ENCODE results near the gene RTN1.
"Not testable (repeated sequence)": the region's sequence is repeated elsewhere in the genome, so short reads cannot be mapped to it uniquely, and the experiment has no call there.

The RTN1 gene

DNA sequence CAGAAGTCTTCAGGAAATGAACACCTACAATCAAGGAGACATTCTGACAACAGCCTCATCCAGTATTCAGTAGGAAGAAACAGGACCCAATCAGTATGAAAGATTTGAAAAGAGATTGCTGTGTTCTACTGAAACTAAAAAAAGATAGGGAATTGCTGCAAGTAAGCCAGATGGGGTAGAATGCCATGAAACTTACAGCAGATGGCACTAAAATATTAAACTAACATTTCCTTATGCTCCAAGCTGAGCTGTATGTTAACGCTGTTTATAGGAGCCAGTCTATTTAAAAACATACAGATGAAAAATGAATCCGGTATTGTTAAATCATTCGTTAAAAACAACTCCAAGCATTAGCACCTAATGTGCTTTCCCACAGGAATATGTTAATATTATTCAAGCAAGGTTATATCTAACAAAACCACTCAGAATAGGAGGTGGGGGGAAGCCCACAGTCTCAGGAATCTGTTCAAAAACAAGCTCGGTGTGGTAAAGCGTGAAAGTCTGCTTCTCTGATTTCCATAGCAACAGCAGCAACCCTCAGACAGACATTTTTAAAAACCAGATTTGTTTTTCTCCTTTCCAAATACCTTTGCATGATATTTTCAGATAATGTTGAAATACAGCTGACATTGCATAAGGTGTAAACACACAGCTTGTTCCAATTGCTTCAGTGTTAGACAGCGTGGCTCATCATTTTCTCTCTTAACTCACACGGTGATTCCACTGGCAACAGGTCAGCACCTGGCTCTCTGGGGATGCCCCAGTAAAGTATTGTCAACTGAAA is 162.6 kb downstream of the RTN1 start:
- DNase-seq (ENCODE audit: insufficient read length, low spot score) = no peak

DNA sequence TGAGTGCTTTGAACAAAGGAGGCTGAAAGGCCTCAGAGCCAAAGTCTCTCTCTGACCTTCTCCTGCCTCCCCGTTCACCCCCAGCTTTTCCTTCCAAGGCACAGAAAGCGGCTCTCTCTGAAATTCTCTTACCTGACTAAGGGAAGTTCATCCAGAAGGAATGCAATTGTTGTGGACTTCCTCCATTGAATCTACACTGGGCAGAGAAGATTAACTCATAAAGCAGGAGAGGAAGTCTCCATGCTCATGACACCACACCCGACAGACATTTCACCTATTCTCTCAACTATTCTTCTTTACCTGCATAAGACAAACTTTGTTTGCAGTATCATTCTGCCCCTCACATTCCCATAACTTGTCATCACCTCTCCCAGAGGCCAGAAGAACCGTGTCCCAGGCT is 164.7 kb downstream of the RTN1 start:
- FAIRE-seq (no peak), DNase-seq (ENCODE audit: insufficient read length, low spot score) (no peak)

More for the DNA sequence above, 162.6 kb downstream of the RTN1 start:
- FAIRE-seq = no peak

DNA sequence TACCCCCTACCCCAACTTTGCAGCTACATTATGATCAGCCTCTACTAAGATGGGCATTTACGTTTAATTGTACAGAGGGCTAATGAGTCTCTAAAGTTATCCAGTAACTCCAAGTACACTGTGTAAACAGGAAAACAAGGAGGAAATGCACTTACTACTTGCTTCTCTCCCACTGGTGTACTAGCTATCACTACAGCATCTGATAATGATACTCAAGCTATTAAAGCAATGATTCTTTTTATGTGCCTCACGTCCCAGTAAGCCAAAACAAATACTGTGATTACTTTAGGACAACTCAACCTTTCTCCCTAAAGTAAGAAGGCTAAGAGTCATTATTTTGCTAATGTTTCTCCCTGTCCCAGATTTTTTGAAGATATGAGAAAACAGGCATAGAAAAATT is 165.3 kb downstream of the RTN1 start:
- DNase-seq (ENCODE audit: insufficient read length, low spot score) = no peak
- FAIRE-seq = no peak

DNA sequence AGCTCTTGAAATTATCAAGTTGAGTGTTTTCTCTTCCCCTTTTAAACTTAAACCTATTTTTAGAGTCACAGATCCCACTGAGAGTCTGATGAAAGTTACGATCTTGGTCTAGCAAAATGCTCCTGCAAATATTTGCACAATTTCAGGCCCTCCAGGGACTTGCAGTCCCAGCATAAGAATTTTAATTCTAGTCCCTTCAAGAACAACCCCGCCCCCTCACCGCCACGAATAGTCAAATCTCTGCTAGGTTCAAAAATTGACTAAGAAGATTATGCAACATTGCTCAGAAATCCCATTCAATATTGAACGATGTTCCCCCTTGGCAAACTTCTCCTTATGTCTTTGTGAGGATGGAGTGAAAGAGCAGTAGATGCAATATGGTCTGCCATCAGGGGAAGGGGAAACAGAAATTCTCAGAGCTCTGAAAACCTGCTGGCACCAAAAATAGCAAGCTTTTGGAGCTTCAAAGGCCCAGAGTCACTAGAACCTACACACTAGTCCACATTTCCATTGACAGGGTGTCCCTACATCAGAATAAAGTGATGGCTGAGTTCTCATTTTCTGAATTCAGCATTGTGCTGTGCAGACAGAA is 166.4 kb downstream of the RTN1 start:
- DNase-seq (ENCODE audit: insufficient read length, low spot score) = no peak
- no peak for FAIRE-seq

DNA sequence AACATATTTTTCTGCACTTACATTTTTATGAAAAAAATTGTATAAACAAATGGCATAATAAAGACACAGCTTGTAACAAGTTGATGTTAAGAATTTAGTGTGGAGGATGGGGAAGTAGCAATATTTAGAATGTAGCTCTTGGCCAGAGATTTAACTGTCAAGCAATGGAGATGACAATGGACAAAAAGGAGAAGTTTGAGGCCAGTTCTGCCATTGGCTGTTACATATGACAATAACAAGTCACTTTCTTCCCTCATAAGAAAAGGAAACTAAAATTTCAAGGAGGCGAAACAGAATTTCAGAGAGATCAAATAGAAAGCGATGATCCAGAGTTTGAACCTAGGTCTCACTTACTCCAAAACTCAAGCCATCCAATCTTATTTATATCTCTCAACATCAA is 171.1 kb downstream of the RTN1 start:
- no peak for FAIRE-seq
- DNase-seq (ENCODE audit: insufficient read length, low spot score) = no peak

DNA sequence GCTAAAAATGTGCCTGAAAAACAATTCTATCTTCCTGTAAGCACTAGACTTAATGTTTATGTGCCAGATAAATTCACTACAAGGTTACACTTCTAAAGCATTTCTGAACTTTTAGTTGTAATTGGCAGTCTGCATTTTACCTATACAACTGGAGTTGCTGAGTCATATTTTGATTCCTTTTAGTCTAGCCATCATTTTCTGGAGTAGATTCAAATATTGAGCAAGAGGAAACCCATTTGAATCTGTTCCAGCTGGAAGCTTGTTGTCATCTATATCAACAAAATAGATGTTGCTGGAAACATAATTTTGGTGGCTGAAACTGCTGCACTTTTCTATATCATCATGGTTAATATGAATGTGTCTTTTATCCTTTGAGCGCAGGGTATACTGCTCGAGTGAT is 171.8 kb downstream of the RTN1 start:
- FAIRE-seq (no peak), DNase-seq (ENCODE audit: insufficient read length, low spot score) (no peak)

DNA sequence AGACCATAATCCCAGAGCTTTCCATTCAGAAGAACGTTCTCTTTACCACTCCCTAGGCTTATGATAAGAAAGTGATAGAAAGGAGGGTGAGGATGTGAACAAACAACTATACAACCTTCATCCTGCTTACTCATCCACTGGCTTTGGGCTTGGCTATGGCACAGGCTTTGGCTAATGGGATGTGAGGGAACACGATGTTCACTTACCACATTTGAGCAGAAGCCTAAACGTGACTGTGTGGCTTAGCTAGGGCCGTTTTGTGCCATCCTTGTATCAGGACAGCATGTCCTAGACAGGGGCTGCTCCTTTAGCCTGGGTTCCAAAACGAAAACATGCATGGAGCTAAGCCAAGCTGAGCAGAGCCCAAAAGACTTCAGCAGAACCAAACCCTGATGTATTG is 175.4 kb downstream of the RTN1 start:
- FAIRE-seq = no peak
- no peak for DNase-seq (ENCODE audit: insufficient read length, low spot score)

DNA sequence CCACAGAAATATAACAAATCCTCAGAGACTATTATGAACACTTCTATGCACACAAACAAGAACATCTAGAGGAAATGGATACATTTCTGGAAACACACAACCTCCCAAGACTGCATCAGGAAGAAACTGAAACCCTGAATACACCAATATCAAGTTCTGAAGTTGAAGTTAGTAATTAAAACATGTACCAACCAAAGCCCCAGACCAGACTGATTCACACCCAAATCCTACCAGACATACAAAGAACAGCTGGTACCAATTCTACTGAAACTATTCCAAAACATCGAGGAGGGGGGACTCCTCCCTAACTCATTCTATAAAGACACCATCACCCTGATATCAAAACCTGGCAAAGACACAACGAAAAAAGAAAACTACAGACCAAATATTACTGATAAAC is 179.3 kb downstream of the RTN1 start:
- DNase-seq (ENCODE audit: insufficient read length, low spot score) = no peak
- FAIRE-seq = no peak

DNA sequence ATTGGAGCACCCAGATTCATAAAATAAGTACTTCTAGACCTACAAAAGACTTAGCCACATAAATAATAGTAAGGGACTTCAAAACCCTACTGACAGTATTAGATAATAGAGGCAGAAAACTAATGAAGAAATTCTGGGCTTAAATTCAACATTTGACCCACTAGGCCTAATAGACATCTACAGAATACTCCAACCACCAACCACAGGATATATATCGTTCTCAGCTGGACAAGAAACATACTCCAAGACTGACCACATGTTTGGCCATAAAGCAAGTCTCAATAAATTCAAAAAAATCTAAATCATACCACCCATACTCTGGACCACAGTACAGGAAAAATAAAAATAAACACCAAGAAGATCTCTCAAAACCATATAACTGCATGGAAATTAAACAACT is 180.2 kb downstream of the RTN1 start:
- no peak for DNase-seq (ENCODE audit: insufficient read length, low spot score)
- no peak for FAIRE-seq

DNA sequence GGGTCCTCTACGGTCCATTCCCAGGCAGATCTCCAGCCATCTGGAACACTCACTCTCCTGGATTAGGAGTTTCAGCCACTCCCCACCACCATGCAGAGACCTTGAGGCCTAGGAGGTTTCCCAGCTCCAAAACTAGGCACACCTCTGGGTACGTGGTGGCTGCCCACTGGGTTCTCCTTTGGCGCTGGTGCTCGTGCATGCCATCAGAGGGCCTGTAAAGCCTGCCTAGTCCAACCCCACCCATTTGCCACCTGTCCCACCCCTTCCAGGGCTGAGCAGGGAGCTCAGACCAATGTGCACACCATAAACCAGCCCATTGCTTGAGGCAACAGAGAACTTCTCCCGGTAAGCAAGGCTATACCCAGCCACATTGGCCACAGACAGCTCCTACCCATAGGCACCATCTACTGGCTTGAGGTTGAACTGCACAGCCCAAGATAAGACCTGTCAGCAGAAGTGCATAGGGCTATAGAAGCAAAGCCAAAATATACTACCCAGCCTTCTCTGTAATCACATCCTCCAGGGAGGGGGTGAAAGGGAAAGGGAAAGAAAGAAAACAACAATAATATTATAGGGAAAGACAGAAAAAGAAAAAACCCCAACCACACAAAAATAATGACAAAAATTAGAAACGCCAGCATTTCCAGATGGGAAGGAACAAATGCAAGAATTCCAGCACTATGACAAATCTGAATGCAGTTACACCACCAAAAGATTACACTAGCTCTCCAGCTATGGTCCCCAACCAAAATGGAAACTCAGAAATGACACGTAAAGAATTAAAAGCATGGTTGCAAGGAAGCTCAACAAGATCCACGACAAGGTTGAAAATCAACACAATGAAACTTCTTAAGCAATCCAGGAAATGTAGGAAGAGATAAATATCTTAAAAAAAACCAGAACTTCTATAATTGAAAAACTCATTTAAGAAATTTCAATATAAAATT is 182.1 kb downstream of the RTN1 start:
- FAIRE-seq (peak; percentile 77), DNase-seq (ENCODE audit: insufficient read length, low spot score) (peak; percentile 21)

DNA sequence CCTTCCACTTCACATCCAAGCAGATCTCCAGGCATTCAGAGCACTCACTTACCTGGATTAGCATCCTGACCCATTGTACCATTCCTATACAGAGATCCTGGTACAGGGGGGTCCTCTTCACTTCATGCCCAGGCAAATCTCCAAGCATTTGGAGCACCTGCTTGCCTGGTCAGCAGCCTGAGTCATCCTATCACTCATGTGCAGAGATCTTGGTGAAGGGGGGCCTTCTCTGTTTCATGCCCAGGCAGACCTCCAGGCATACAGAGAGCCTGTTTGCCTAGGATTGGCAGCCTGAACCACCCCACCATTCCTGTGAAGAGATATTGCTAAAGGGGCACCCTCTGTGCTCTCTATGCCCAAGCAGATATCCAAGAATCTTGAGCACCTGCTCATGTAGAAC is 182.9 kb downstream of the RTN1 start:
- no peak for FAIRE-seq
- no peak for DNase-seq (ENCODE audit: insufficient read length, low spot score)

DNA sequence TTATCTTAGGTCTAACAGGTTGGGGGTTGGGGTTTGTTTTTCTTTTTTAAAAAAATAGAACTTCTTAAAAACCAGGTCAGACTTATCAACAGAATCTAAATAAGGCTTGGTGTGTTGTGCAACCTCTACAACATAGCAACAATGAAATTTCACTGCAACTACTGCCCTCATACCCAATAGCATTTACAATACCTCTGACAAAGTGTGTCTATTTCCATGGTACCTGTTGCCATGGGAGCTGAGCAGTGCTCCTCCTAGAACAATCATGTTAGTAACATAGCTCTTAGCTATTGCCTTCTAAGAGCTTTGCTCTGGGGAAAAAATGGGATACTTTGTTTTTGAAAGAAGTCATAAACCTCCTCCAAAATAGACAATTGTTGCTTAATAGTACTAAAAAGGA is 190.7 kb downstream of the RTN1 start:
- no peak for FAIRE-seq
- no peak for DNase-seq (ENCODE audit: insufficient read length, low spot score)

DNA sequence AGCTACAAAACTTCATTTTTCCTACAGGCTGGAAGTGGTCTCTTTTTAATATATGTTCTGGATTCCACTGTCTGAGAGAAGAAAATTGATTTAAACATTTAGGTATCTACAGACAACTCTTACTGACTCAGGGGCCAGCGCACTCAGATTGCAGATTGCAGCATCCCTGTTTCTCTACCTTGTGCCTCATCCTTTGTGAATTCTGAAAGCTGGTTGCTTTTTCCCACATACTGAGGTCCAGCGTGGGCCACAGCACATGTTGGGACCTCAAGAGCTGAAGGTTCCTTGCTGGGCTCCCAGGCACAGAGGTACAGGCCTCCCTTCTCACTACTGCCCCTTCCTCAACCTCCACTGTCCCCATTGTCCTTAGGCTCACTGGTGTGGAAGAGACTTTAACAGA is 192.2 kb downstream of the RTN1 start:
- DNase-seq (ENCODE audit: insufficient read length, low spot score) (no peak), FAIRE-seq (no peak)

DNA sequence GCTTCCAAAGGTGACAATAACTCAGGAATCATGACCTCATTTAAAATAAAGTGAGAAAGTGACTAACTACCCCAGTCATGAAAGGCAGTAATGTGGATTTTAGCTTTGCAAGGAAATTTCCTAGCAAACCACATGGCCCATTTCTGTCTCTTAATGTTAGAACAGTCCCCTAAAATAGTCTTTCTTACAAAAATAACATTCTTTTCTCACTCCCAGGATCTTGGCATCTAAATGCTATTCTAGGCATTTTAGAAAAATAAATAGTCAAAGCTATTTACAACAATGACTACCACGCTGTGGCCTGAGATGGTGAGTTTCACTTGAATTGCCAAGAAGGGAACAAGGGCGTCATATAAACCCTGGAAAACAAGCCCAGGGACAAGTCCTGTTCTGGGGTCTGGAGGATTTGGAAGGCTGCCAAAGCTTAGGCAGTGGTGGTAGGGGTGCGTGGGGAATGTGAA is 192.8 kb downstream of the RTN1 start:
- DNase-seq (ENCODE audit: insufficient read length, low spot score) (no peak), FAIRE-seq (no peak)

DNA sequence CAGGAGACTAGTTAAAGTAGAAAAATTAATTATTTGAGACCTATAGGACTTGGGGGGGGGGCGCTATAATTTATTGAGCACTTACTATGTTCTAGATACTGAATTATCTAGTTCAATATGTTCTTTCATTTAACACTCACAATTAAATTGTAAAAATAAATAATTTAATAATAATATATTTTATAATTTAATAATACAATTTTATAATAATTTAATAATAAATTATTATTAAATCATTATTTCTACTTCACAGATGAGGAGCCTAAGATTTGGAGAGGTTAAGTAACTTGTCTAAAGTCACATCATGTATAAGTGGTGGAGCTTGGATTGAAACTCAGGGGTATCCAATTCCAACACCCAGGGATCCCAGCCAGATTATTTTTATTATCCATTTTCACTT is 195.2 kb downstream of the RTN1 start:
- FAIRE-seq = no peak

DNA sequence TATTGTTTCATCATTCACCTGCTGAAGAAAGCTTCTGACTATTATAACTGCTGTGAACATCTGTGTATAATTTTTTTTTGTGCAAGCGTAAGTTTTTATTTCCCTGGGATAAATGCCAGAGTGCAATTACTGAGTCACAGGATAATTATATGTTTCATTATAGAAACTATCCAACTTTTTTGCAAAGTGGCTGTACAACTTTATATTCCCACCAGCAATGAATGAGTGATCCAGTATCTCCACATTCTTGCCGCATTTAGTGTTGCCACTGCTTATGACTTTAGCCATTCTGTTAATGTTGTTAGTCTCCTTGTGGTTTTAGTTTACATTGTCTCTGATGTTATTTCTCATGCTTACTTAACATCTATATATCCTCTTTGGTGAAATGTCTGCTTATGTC is 205.8 kb downstream of the RTN1 start:
- no peak for FAIRE-seq
- DNase-seq (ENCODE audit: insufficient read length, low spot score) = no peak

More for the DNA sequence above, 195.2 kb downstream of the RTN1 start:
- no peak for DNase-seq (ENCODE audit: insufficient read length, low spot score)

DNA sequence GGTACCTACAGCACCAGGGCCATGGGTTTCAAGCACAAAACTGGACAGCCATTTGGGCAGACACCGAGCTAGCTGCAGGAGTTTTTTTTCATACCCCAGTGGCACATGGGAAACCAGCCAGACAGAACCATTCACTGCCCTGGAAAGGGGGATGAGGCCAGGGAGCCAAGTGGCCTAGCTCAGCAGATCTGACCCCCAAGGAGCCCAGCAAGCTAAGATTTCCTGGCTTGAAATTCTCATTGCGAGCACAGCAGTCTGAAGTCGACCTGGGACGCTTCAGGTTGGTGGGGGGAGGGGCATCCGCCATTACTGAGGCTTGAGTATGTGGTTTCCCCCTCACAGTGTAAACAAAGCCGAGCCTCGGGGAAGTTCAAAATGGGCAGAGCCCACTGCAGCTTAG is 212.8 kb downstream of the RTN1 start:
- DNase-seq (ENCODE audit: insufficient read length, low spot score) (no peak), FAIRE-seq (no peak)

DNA sequence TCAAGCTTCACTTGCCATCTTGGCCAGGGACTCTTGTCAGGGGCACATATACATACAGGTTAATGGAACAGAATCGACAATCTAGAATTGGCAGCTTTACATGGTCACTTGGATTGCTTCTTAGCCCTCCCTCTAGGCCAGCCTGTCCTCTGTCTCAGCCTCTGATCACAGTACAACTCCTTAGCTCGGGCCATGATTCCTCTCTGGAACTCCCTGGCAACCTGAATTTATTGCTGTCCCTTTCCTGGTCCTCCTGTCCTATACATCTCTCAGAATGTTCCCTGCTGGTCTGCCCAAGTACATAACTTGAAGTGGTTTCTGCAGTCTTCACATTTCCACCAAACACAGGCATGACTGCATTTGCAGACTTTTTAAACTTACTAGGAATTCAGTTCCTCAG is 214.1 kb downstream of the RTN1 start:
- FAIRE-seq (no peak), DNase-seq (ENCODE audit: insufficient read length, low spot score) (no peak)

DNA sequence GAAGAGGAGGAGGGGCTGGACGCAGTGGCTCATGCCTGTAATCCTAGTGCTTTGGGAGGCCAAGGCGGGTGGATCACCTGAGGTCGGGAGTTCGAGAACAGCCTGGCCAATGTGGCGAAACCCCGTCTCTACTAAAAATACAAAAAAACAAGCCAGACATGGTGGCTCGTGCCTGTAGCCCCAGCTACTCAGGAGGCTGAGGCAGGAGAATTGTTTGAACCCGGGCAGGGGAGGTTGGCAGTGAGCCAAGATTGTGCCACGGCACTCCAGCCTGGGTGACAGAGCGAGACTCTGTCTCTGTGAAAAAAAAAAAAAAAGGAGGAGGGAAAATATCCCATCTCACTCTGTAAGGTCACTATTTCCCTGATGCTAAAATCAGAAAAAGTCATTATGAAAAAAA is 216.4 kb downstream of the RTN1 start:
- FAIRE-seq; DNase-seq (ENCODE audit: insufficient read length, low spot score): not testable (repeated sequence)

DNA sequence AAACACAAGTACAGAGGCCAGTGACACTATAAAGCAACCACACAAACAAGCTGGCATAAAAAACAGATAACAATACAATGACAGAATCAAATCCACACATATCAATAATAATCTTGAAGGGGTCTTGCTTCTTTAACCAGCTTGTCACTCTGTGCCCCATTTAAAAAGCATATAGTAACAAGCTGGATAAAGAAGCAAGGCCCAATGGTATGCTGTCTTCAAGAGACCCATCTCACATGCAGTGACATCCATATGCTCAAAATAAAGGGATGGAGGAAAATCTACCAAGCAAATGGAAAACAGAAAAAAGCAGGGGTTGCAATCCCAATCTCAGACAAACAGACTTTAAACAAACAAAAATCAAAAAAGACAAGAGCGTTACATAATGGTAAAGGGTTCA is 223.7 kb downstream of the RTN1 start:
- not testable (repeated sequence) for DNase-seq (ENCODE audit: insufficient read length, low spot score); FAIRE-seq

DNA sequence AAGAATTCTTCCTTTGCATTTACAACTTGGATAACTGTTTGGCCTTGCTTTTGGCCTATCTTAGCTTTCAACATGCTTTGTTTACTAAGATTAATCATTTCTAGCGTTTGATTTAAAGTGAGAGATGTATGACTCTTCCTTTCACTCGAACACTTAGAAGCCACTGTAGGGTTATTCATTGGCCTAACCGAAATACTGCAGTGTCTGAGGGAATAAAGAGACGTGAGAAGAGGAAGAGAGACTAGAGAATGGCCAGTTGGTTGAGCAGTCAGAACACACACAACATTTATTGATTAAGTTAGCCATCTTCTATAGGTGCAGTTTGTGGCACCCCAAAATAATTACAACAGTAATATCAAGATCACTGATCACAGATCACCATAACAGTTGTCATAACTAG is 231.7 kb downstream of the RTN1 start:
- no peak for FAIRE-seq
- no peak for DNase-seq (ENCODE audit: insufficient read length, low spot score)

Measured in GM19239 (cell line).